Skeletal muscle tissue (tissue), 4 donors: ENCODE results near the gene LDLRAD3. TPM values are rescaled to one million over a fixed set of nuclear protein-coding genes. Genes with fewer than 3 reads are reported as not detected.
"Not testable (repeated sequence)": the region's sequence is repeated elsewhere in the genome, so short reads cannot be mapped to it uniquely, and the experiment has no call there.

ENCODE experiments used
- H3K27ac ChIP-seq: one replicate; pipeline ENCODE4 v1.7.0; 2013; ENCODE audit warnings: mild to moderate bottlenecking, low read depth, low read length, inconsistent platforms
- H3K27me3 ChIP-seq, 3 donors: one replicate each; pipeline ENCODE4 v1.7.0; 2013; ENCODE audit warnings: low read length in 3 of 3; ENCODE audit not compliant: control insufficient read depth in 3 of 3, insufficient read depth in 3 of 3
- H3K36me3 ChIP-seq, 3 donors: one replicate each; pipeline ENCODE4 v1.7.0; 2013; ENCODE audit warnings: low read length in 3 of 3; ENCODE audit not compliant: control insufficient read depth in 3 of 3, insufficient read depth in 3 of 3
- H3K4me1 ChIP-seq, 3 donors: one replicate each; pipeline ENCODE4 v1.7.0; 2013; ENCODE audit warnings: low read length in 3 of 3, mild to moderate bottlenecking in 3 of 3; ENCODE audit not compliant: control insufficient read depth in 3 of 3, insufficient read depth in 3 of 3
- H3K4me3 ChIP-seq, 3 donors: one replicate each; pipeline ENCODE4 v1.7.0; 2013; ENCODE audit warnings: low read length in 3 of 3
- H3K9ac ChIP-seq, 3 donors: one replicate each; pipeline ENCODE4 v1.7.0; 2013; ENCODE audit warnings: low read length in 3 of 3, mild to moderate bottlenecking in 3 of 3, moderate library complexity in 2 of 3, low read depth in 1 of 3
- H3K9me3 ChIP-seq, 3 donors: one replicate each; pipeline ENCODE4 v1.7.0; 2013; ENCODE audit warnings: low read length in 3 of 3; ENCODE audit not compliant: control insufficient read depth in 3 of 3
- total RNA-seq: library from RNA; depleted of rRNA; stranded (reverse); fragments of >200 nt; gene quantifications from one replicate; pipeline ENCODE4 v1.2.3, GENCODE V29; 2014
- donor health status: Osteomylitis.

LDLRAD3 gene
- total RNA-seq, 1 donor from 2014 or later: 39.1 TPM

DNA sequence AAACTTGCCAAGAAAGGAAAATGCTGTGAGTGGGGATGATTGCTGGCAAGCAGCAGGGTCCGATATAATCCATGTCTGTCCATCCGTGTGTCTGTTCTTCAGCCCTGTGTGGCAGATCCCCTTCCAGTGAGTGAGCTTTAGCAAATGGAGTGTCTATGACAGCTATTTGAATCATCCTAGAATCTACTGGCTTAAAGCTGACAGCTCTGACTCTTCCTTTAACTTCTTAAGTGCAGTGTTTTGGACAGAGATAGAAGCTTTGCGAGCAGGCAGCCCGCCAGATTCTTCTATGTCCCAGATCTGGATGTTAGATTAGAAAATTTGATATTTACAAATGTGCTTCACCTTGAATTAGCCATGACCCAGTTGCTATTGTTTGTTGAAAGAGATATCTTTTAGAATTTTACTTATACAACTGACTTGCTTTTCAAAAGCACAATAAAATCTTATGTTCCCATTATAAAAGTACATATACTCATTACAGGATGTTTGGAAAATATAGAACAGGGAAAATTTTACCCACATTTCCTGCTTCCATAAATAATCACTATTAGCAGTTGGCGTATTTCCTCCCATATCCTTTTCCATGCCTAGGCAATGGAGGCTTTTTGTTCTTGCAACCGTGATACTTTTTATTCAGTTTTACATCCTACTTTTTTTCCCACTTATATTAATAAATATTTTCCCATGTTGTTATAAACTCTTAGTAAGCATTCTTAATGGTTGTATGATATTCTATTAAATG, 220.8 kb downstream of the LDLRAD3 start:
- Histone ChIP-seq H3K9me3 (no peaks in the 10 kb centered on the region), H3K4me1 (peaks cover 10 to 21% (median 17%) of the 10 kb centered on the region in 3 donors), H3K36me3 (no peaks in the 10 kb centered on the region), H3K9ac (no peak overlapping the region), H3K4me3 (no peak overlapping the region), H3K27ac (no peak overlapping the region), H3K27me3 (no peaks in the 10 kb centered on the region)

DNA sequence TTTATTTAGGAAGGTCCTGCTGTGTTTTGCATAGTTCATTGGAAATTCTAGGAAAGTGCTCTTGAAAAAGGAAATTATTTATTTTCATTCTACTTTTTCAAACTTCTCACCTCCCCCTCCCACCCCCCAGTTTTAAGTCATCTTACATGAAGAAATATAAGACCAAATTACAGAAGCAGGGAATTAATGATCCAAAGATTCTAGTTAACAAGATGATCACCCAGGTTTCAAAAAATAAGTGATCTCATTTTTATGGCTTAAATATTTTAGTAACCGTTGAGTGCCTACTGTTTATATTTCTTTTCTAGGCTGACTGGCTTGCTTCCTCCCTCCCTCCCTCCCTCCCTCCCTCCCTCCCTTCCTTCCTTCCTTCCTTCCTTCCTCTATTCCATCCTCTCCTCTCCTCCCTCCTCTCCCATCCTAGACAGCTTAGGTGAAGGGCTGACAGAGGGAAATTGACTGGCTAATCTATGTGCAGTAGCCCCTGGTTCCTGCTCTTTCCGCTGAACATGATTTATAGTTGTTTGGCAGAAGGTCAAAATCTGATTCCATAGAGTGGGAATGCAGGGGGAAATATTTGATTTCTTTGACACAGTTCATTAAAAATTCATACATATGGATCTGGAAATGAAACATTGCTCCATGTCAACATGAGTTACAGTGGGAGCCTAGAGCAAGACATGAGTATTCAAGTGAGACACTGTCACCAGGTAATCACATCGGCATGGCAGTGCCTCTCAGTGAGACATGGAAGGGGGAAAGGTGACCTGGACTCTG, 221.9 kb downstream of the LDLRAD3 start:
- Histone ChIP-seq H3K27ac (no peak overlapping the region), H3K4me1 (peaks cover 10 to 21% (median 17%) of the 10 kb centered on the region in 3 donors), H3K9ac (no peak overlapping the region), H3K27me3 (no peaks in the 10 kb centered on the region), H3K4me3 (no peak overlapping the region), H3K9me3 (no peaks in the 10 kb centered on the region), H3K36me3 (no peaks in the 10 kb centered on the region)

DNA sequence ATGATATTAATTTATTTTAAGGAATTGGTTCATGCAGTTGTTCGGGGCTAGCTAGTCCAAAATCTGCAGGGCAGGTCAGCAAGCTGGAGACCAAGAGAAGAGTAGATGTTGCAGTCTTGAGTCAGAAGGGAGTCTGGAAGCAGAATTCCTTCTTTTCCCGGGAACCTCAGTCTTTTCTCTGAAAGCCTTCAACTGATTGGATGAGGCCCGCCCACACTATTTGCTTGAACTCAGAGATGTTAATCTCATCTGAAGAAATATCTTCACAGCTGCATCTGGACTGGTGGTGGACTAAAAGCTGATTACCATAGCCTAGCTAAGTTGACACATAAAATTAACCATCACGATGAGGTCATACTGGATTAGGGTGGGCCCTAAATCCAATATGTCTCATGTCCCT, 223.2 kb downstream of the LDLRAD3 start:
- Histone ChIP-seq H3K4me1 (peaks cover 8 to 17% (median 14%) of the 10 kb centered on the region in 3 donors), H3K27ac (no peak overlapping the region), H3K9ac (no peak overlapping the region), H3K36me3 (no peaks in the 10 kb centered on the region), H3K27me3 (no peaks in the 10 kb centered on the region), H3K4me3 (no peak overlapping the region), H3K9me3 (no peaks in the 10 kb centered on the region)

DNA sequence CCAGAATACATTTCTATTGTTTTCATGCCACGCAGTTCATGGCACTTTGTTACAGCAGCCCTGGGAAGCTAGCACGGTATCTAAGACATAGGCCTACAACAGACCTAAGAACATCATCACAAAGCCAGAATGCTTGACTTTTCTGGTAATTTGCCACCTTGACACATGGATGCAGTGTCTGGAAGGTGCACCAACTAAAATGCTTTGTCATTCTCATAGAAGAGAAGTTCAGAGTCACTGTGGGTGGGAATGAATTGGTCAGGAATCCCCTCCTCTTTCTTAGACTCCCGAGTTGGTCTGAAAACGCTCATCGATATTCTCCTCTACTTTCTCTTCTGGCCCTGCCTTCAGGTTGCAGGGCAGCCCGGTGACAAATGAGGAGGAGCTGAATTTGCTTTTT, 223.9 kb downstream of the LDLRAD3 start:
- H3K27me3 ChIP-seq: no peaks in the 10 kb centered on the region
- H3K36me3 ChIP-seq: no peaks in the 10 kb centered on the region
- no peak overlapping the region for H3K27ac ChIP-seq
- no peak overlapping the region for H3K9ac ChIP-seq
- peaks cover 5 to 11% (median 7%) of the 10 kb centered on the region in 3 donors for H3K4me1 ChIP-seq
- no peak overlapping the region for H3K4me3 ChIP-seq
- H3K9me3 ChIP-seq: no peaks in the 10 kb centered on the region

DNA sequence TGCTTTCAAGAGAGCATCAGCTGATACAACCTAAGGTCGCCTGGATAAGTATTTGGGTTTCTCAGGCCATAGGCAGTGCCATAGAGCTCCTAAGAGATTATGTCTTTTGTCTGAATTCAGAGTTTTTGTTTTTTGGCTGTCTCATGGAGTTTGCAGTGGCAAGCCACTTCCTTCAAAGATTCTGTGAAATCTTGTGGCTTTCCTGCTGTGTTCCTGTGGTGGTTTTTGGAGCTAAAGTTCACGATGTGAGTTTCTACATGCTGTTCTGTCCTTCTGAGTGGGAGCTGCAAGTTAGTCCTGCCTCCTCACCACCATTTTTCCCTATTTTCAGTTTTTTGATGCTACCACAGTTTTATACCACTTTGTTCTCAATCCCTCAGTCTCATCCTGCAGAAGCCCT, 234.0 kb downstream of the LDLRAD3 start:
- Histone ChIP-seq H3K36me3 (no peaks in the 10 kb centered on the region), H3K9me3 (no peaks in the 10 kb centered on the region), H3K27ac (no peak overlapping the region), H3K4me1 (no peaks in the 10 kb centered on the region), H3K27me3 (no peaks in the 10 kb centered on the region), H3K4me3 (no peak overlapping the region), H3K9ac (no peak overlapping the region)

DNA sequence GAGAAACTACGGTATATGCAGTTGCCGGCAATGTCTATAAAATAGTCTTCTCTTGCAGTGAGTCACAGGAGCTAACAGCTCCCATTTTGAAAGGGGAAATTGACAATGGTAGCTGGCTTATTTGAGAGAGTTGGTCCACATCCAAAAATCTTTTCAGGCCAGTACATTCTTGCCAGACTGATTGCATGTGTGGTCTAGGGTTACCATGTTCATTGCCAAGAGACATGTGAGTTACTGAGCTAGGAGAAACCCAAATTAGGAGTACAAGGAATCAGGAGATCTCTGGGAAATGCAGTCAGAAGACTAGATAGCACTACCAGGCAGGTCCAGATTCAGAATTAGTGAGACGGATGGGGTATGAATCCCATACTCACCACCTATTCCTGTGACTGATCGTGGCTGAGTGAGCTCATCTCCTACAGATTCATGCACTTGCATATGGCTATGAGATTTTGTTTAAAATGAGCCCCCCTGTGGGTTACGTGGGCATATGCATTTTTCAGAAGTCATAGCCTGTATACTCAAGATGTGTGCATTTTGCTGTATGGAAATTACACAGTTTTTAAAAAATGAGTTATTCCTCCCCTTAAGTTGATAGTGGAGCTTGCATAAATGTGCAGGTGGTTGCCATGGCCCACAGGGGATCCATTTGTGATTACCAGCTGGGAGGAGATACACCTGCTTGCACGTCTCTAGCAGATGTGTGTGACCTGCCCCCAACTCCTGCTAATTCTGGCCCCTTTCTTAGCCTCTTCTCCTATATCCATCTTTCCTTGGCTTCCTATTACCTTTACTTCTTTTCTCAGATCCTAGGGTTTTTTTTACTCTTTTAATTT, 242.7 kb downstream of the LDLRAD3 start:
- Histone ChIP-seq H3K9me3 (no peaks in the 10 kb centered on the region), H3K36me3 (no peaks in the 10 kb centered on the region), H3K27ac (peak overlapping the region; percentile 65), H3K4me3 (peak overlapping the region in 2 of 3 donors; percentile 31 to 33), H3K4me1 (peaks cover 15 to 21% (median 17%) of the 10 kb centered on the region in 3 donors), H3K27me3 (no peaks in the 10 kb centered on the region), H3K9ac (peak overlapping the region in 1 of 3 donors; percentile 47)

DNA sequence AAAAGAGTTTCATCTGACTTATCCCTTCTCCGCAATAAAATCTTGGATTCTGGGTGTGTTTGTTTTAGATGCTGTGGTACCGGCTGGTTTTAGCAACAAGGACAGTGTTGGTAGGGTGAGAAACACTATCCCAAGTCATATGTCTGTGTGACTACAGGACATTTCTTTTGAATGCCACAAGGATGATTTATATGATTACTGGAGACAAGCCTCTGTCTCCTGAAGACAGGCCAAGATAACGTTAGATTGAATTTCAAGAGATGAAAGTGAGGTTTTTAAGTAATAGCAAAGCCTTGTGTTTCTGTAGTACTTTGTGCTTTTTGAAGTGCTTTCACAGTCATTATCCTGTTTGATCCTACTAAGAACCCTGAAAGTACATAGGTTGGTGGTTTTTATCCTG, 243.8 kb downstream of the LDLRAD3 start:
- peaks cover 15 to 21% (median 17%) of the 10 kb centered on the region in 3 donors for H3K4me1 ChIP-seq
- peak overlapping the region; percentile 22 for H3K27ac ChIP-seq
- no peaks in the 10 kb centered on the region for H3K27me3 ChIP-seq
- no peak overlapping the region for H3K9ac ChIP-seq
- no peaks in the 10 kb centered on the region for H3K36me3 ChIP-seq
- no peak overlapping the region for H3K4me3 ChIP-seq
- H3K9me3 ChIP-seq: no peaks in the 10 kb centered on the region

DNA sequence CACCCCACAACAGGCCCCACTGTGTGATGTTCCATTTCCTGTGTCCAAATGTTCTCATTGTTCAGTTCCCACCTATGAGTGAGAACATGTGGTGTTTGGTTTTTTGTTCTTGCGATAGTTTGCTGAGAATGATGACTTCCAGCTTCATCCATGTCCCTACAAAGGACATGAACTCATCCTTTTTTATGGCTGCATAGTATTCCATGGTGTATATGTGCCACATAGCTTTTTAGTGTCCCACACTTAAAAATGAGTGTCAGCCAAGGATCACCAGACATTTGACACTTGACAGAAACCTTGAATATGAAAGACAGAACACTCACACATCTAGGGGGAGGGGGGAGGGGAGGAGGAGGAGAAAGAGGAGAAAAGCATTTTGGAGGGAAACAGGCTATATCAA, 245.9 kb downstream of the LDLRAD3 start:
- peaks cover 15 to 21% (median 17%) of the 10 kb centered on the region in 3 donors for H3K4me1 ChIP-seq
- H3K4me3 ChIP-seq, H3K27me3 ChIP-seq, H3K9ac ChIP-seq, H3K36me3 ChIP-seq, H3K9me3 ChIP-seq, H3K27ac ChIP-seq: not testable (repeated sequence)

DNA sequence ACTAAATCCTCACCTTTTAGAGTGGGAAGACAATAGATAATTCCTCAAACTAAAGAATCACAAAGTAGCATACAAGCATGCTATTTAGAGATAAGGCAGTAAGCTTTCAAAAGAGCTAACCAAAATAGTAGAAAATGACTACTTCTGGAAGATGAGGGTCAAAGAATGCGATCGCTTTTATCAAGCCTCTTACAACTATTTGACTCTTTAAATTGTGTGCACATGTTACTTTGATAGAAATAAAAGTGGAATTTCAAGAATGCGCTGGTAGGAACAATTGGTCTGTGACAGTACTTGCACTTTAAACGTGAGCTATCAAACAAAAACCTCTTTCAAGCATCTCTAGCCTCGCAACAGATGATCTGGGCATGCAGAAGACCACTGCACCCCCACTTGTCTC, 248.1 kb downstream of the LDLRAD3 start:
- no peaks in the 10 kb centered on the region for H3K9me3 ChIP-seq
- H3K27ac ChIP-seq: no peak overlapping the region
- peaks cover 11 to 19% (median 11%) of the 10 kb centered on the region in 3 donors for H3K4me1 ChIP-seq
- H3K36me3 ChIP-seq: no peaks in the 10 kb centered on the region
- no peak overlapping the region for H3K9ac ChIP-seq
- no peak overlapping the region for H3K4me3 ChIP-seq
- no peaks in the 10 kb centered on the region for H3K27me3 ChIP-seq
